GM12891 (cell line): Measurements from ENCODE around the gene PDHB.
A peak's percentile ranks its signal among the peaks of the same experiment; 100 is the strongest.
"Not testable (repeated sequence)": the region's sequence is repeated elsewhere in the genome, so short reads cannot be mapped to it uniquely, and the experiment has no call there.

Experiments used
- DNase-seq: peaks from one replicate; pipeline ENCODE4 v3.0.0; 2011; ENCODE audit warnings: low spot score; ENCODE audit not compliant: insufficient read length
- FAIRE-seq: peaks from 2 replicates; lab custom pipeline; 2011; peaks lifted over from hg19 to GRCh38; lab: Jason Lieb, UNC
- PAX5 ChIP-seq: IDR thresholded peaks from 2 replicates; pipeline ENCODE4 v1.6.1; 2011; ENCODE audit warnings: low read length, moderate library complexity, mild to moderate bottlenecking; ENCODE audit not compliant: insufficient read depth, severe bottlenecking
- POLR2A ChIP-seq: IDR thresholded peaks from 2 replicates; pipeline ENCODE4 v1.6.1; 2011; ENCODE audit warnings: low read depth, low read length, control low read depth
- POLR2AphosphoS5 ChIP-seq: IDR thresholded peaks from 2 replicates; pipeline ENCODE4 v1.6.1; 2011; ENCODE audit warnings: low read depth, low read length, control low read depth
- POU2F2 ChIP-seq: IDR thresholded peaks from 2 replicates; pipeline ENCODE4 v1.6.1; 2011; ENCODE audit warnings: low read depth, mild to moderate bottlenecking, control low read depth, low read length, moderate library complexity
- SPI1 ChIP-seq: IDR thresholded peaks from 2 replicates; pipeline ENCODE4 v1.6.1; 2011; ENCODE audit warnings: low read depth, low read length, control low read depth
- TAF1 ChIP-seq: IDR thresholded peaks from 2 replicates; pipeline ENCODE4 v1.6.1; 2011; ENCODE audit warnings: low read depth, low read length, control low read depth

Gene PDHB

GRCh38 chr3:58441514-58442450, 8.2 kb upstream of the PDHB start:
- DNase-seq (no peak), FAIRE-seq (no peak)
- TF ChIP-seq POU2F2 (no peak), TAF1 (no peak), SPI1 (no peak), PAX5 (no peak)

GRCh38 chr3:58440996-58441355, 7.3 kb upstream of the PDHB start:
- not testable (repeated sequence) for DNase-seq, FAIRE-seq

GRCh38 chr3:58437276-58437675, 3.6 kb upstream of the PDHB start:
- DNase-seq, FAIRE-seq: not testable (repeated sequence)

- FAIRE-seq (no peak), DNase-seq (no peak)
- no peak for TF ChIP-seq POLR2A
- no peak for TF ChIP-seq POU2F2
These were observed 1.4 kb upstream of the PDHB start for GRCh38 chr3:58434990-58435389.

GRCh38 chr3:58434511-58434910, 879 bp upstream of the PDHB start:
- no peak for DNase-seq
- FAIRE-seq: no peak
- TF ChIP-seq TAF1 (no peak), POLR2A (no peak), SPI1 (no peak)

- FAIRE-seq: no peak
- no peak for TF ChIP-seq POLR2A
- no peak for DNase-seq
These were observed 504 bp upstream of the PDHB start for GRCh38 chr3:58434168-58434504.

GRCh38 chr3:58432905-58433304, 727 bp downstream of the PDHB start:
- FAIRE-seq (no peak), DNase-seq (no peak)
- TF ChIP-seq POLR2AphosphoS5 (no peak), TAF1 (no peak), PAX5 (no peak), POLR2A (no peak), SPI1 (no peak), POU2F2 (no peak)

GRCh38 chr3:58429657-58430056, 4.0 kb downstream of the PDHB start:
- FAIRE-seq (peak; percentile 89), DNase-seq (no peak)
- no peak for TF ChIP-seq POLR2AphosphoS5
- TF ChIP-seq POU2F2: no peak
- TF ChIP-seq POLR2A: no peak
- no peak for TF ChIP-seq SPI1
- no peak for TF ChIP-seq TAF1
- TF ChIP-seq PAX5: no peak

GRCh38 chr3:58427661-58428361, 5.8 kb downstream of the PDHB start:
- DNase-seq (no peak), FAIRE-seq (no peak)
- TF ChIP-seq TAF1 (no peak), POLR2AphosphoS5 (no peak), PAX5 (no peak), POLR2A (no peak), SPI1 (no peak)

GRCh38 chr3:58425782-58426181, 7.8 kb downstream of the PDHB start:
- FAIRE-seq (no peak), DNase-seq (no peak)
- TF ChIP-seq POU2F2: no peak

- no peak for DNase-seq
- TF ChIP-seq PAX5: no peak
- TF ChIP-seq POLR2A: no peak
- no peak for TF ChIP-seq SPI1
- no peak for TF ChIP-seq TAF1
- TF ChIP-seq POLR2AphosphoS5: no peak
- no peak for TF ChIP-seq POU2F2
- FAIRE-seq: no peak
These were observed 9.0 kb downstream of the PDHB start for GRCh38 chr3:58424613-58425012.
